ENCODE measurements around the gene JMJD1C. TPM values are rescaled to one million over a fixed set of nuclear protein-coding genes. Genes with fewer than 3 reads are reported as not detected.

The JMJD1C gene
- total and polyA plus RNA-seq, 4 experiments from 2014 or later, result 22.8 to 115 (median 84.5) TPM

DNA sequence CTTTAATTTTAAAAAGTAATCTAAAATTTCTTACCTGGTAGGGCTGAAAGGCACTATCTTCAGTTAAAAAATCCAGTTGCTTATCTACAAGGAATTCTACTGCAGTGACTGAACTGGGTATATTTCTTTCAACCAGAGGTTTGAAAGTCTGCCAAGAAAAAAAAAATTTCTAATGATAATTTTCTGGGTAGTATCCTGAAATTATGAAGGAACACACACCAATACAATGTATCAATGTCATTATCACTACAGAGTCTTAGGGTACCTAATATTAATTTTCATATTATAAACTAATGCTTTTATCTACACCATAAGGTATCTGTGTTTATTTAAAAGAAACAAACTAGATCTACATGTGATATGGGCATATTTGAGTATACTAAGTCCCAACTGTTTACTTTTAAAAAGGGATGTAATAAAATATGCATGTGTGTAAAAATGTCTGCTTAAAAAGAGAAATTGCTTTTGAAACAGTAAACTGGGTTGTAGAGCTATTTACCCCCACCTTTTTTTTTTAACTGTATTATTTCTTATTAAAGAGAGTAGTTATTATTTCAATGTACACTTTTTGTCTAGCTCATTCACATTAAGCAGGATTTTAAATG lies 201.1 kb downstream of the JMJD1C start:
- intact Hi-C loops (cut with micrococcal nuclease), result loop anchor here (5.0 kb wide), 3 partner anchors 123 to 882 kb away; partner anchors contain the start of gene EGR2
- Histone ChIP-seq H3K27me3 (ENCODE audit: insufficient read depth, low read length) (no peaks in the 10 kb centered on the region), H3K4me3 (ENCODE audit: low read length in 2 of 2) (peak overlapping the region; percentile 29 to 79), H3K27ac (ENCODE audit: low read depth, low read length) (peak overlapping the region; percentile 94), H3K4me1 (ENCODE audit: insufficient read depth, low read length) (peaks cover 59% of the 10 kb centered on the region), H3K9me3 (ENCODE audit: control insufficient read depth in 1 of 2, low read length in 2 of 2) (no peaks in the 10 kb centered on the region), H3K36me3 (ENCODE audit: insufficient read depth, low read length) (no peaks in the 10 kb centered on the region)
- H3K27me3 Mint-ChIP-seq, result no peaks in the 10 kb centered on the region
- H3K36me3 Mint-ChIP-seq, result peaks cover 20 to 52% of the 10 kb centered on the region in 2 donors
- ChIA-PET CTCF (ENCODE audit: partially characterized antibody) (interaction anchor here (1.3 to 2.8 kb wide), 3 partner anchors 48 to 364 kb away, joined by 4 to 14 read pairs (median 5); partner anchors contain the start of gene REEP3), POLR2A (ENCODE audit: partially characterized antibody) (interaction anchor here (0.7 to 7.5 kb wide), 5 partner anchors 9 to 257 kb away, joined by 4 to 58 read pairs (median 6); partner anchors contain the start of gene REEP3)
- H3K4me1 Mint-ChIP-seq, result peaks cover 21 to 43% (median 33%) of the 10 kb centered on the region in 4 donors
- H3K27ac Mint-ChIP-seq, result peak overlapping the region; percentile 85 to 98 (median 96)
- peak overlapping the region; percentile 83 to 100 (median 96) for H3K4me3 Mint-ChIP-seq
- no peaks in the 10 kb centered on the region for H3K9me3 Mint-ChIP-seq
- no peak for DNase-seq

DNA sequence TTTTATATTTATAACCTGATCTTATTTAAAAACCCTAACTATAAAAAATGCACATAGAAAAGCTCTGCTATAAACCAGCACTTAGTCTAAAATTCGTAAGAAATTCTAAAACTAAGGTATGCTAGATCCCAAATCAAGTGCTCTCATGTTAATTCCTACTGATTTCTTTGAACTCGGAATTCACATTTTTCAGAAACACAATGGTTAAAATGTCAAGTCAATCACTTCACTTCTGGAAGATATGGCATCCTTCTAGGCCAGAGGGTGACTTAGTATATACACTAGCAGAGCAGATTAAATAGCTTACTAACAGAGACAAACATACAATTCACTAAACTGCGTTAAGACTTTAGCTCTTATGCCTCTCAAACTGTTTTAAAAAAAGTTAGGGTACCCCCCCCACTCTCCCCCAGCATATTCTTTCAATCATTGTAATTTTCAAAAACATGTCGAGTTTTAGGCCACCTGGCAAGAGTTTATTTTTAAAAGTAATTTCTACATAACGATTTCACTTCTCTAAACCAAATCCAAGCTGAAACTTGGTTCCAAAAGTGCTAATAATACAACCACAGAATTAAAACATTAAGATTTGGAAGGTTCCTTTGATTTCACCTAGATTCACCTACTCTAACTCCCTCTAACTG lies 203.2 kb downstream of the JMJD1C start:
- CTCF ChIA-PET (ENCODE audit: partially characterized antibody), result interaction anchor here (0.8 to 2.6 kb wide), 4 partner anchors 37 to 458 kb away, joined by 3 to 9 read pairs (median 4); no protein-coding TSS in a partner anchor
- peaks cover 78% of the 10 kb centered on the region for H3K4me1 ChIP-seq (ENCODE audit: insufficient read depth, low read length)

DNA sequence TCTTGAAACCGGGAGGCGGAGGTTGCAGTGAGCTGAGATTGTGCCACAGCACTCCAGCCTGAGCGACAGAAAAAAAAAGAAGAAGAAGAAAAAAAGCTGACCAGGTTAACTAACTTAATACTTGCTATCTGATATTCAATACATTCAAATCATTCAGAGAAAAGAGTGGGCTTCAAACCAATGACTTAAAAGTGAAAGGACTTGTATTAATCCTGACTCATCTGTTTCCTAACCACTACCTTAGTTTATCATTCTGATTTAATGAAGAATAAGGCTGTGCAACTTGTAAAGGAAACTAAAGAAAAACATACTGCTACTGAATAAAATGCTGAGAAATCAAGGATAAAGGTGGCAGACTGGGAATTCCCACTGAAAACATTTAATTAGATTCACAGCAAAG lies 204.3 kb downstream of the JMJD1C start:
- no peaks in the 10 kb centered on the region for H3K9me3 ChIP-seq (ENCODE audit: control insufficient read depth in 1 of 2, low read length in 2 of 2)
- intact Hi-C loops (cut with micrococcal nuclease), result no loop called here
- CTCF ChIA-PET (ENCODE audit: partially characterized antibody), result interaction anchor here (2.6 kb wide), 1 partner anchor 368 kb away, joined by 9 read pairs; no protein-coding TSS in a partner anchor
- no peak overlapping the region for H3K4me3 ChIP-seq (ENCODE audit: low read length in 2 of 2)
- POLR2A ChIA-PET (ENCODE audit: partially characterized antibody), result interaction anchor here (0.6 kb wide), 1 partner anchor 253 kb away, joined by 3 read pairs; no protein-coding TSS in a partner anchor
- H3K4me1 ChIP-seq (ENCODE audit: insufficient read depth, low read length), result peaks cover 88% of the 10 kb centered on the region
- Mint-ChIP-seq H3K27ac (peak overlapping the region in 5 of 7 donors; percentile 36 to 74 (median 46)), H3K9me3 (no peaks in the 10 kb centered on the region), H3K4me3 (peak overlapping the region; percentile 45 to 80 (median 68)), H3K27me3 (no peaks in the 10 kb centered on the region), H3K36me3 (peaks cover 26 to 53% of the 10 kb centered on the region in 2 donors), H3K4me1 (peaks cover 46 to 71% (median 59%) of the 10 kb centered on the region in 4 donors)
- no peak for DNase-seq
- no peak overlapping the region for H3K27ac ChIP-seq (ENCODE audit: low read depth, low read length)
- no peaks in the 10 kb centered on the region for H3K27me3 ChIP-seq (ENCODE audit: insufficient read depth, low read length)
- H3K36me3 ChIP-seq (ENCODE audit: insufficient read depth, low read length), result no peaks in the 10 kb centered on the region

More for the DNA sequence above, 203.2 kb downstream of the JMJD1C start:
- Histone ChIP-seq H3K36me3 (ENCODE audit: insufficient read depth, low read length) (no peaks in the 10 kb centered on the region), H3K27ac (ENCODE audit: low read depth, low read length) (no peak overlapping the region), H3K4me3 (ENCODE audit: low read length in 2 of 2) (no peak overlapping the region), H3K9me3 (ENCODE audit: control insufficient read depth in 1 of 2, low read length in 2 of 2) (no peaks in the 10 kb centered on the region), H3K27me3 (ENCODE audit: insufficient read depth, low read length) (no peaks in the 10 kb centered on the region)
- Mint-ChIP-seq H3K27ac (peak overlapping the region in 4 of 7 donors; percentile 2 to 69 (median 39)), H3K4me1 (peaks cover 41 to 61% (median 51%) of the 10 kb centered on the region in 4 donors), H3K9me3 (no peaks in the 10 kb centered on the region), H3K36me3 (peaks cover 24 to 55% of the 10 kb centered on the region in 2 donors), H3K27me3 (no peaks in the 10 kb centered on the region), H3K4me3 (peak overlapping the region in 7 of 8 donors; percentile 18 to 78 (median 61))
- no peak for DNase-seq
- intact Hi-C loops (cut with micrococcal nuclease), result loop anchor here (1.0 kb wide), 1 partner anchor 8 kb away; no protein-coding TSS in a partner anchor
- POLR2A ChIA-PET (ENCODE audit: partially characterized antibody), result interaction anchor here (1.1 to 1.3 kb wide), 2 partner anchors 15 to 27 kb away, joined by 3 to 4 read pairs; no protein-coding TSS in a partner anchor

DNA sequence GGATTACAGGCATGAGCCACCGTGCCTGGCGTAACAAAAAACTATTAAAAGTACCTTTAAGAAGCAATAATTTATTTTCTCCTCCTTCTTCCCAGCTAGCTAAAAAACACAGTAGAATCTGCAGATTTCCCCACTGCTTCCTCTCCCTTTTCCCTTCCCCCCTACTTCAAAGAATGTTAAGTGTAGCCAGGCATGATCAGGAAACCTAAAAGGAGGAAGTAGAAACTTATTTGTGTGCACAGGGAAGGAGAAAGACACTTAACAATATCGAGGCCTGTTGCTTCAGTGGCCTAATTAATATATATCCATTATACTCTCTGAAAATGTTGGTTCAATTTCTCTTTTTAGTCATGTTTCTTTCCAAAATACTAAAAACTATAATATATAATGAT lies 204.9 kb downstream of the JMJD1C start:
- ChIA-PET POLR2A (ENCODE audit: partially characterized antibody) (interaction anchor here (6.0 kb wide), 1 partner anchor 7 kb away, joined by 50 read pairs; no protein-coding TSS in a partner anchor), CTCF (ENCODE audit: partially characterized antibody) (interaction anchor here (2.6 kb wide), 1 partner anchor 368 kb away, joined by 9 read pairs; no protein-coding TSS in a partner anchor)
- no peaks in the 10 kb centered on the region for H3K36me3 ChIP-seq (ENCODE audit: insufficient read depth, low read length)
- H3K27ac Mint-ChIP-seq, result peak overlapping the region in 3 of 7 donors; percentile 53 to 74 (median 57)
- H3K27me3 Mint-ChIP-seq, result no peaks in the 10 kb centered on the region
- peak overlapping the region in 6 of 8 donors; percentile 62 to 78 (median 72) for H3K4me3 Mint-ChIP-seq
- peaks cover 91% of the 10 kb centered on the region for H3K4me1 ChIP-seq (ENCODE audit: insufficient read depth, low read length)
- peaks cover 51 to 78% (median 64%) of the 10 kb centered on the region in 4 donors for H3K4me1 Mint-ChIP-seq
- H3K4me3 ChIP-seq (ENCODE audit: low read length in 2 of 2), result no peak overlapping the region
- peaks cover 28 to 54% of the 10 kb centered on the region in 2 donors for H3K36me3 Mint-ChIP-seq
- no peak for DNase-seq
- H3K9me3 ChIP-seq (ENCODE audit: control insufficient read depth in 1 of 2, low read length in 2 of 2), result no peaks in the 10 kb centered on the region
- intact Hi-C loops (cut with micrococcal nuclease), result no loop called here
- H3K27me3 ChIP-seq (ENCODE audit: insufficient read depth, low read length), result no peaks in the 10 kb centered on the region
- no peak overlapping the region for H3K27ac ChIP-seq (ENCODE audit: low read depth, low read length)
- H3K9me3 Mint-ChIP-seq, result no peaks in the 10 kb centered on the region

DNA sequence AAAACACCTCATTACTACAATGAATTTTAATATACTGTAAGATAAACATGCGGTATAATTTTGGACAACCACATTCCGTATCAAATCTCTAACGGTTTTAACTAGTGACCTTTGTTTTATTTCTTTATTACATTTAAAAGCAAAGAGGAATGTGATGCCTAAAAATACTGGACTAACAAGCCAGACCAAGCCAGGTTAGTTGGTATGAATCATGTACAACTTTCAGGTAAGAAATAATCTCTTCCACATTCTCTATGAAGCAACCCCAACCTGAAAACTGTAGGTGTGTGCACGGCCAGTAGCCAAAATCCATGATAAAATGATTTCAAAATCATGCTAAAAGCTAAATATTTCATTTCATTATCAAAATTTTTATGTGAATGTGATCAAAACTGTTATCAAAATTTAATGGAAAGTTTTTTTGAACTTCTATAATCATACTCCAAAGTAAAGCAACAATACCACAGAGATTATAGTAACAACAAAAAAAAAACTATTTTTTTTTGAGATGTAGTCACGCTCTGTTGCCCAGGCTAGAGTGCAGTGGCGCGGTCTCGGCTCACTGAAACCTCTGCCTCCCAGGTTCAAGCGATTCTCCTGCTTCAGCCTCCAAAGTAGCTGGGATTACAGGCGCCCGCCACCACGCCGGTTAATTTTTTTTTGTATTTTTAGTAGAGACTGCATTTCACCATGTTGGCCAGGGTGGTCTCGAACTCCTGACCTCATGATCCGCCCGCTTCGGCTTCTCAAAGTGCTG lies 205.5 kb downstream of the JMJD1C start:
- H3K4me3 Mint-ChIP-seq, result peak overlapping the region in 7 of 8 donors; percentile 20 to 78 (median 69)
- no peak for DNase-seq
- ChIA-PET POLR2A (ENCODE audit: partially characterized antibody) (interaction anchor here (0.6 to 6.0 kb wide), 3 partner anchors 8 to 171 kb away, joined by 3 to 50 read pairs (median 9); no protein-coding TSS in a partner anchor), CTCF (ENCODE audit: partially characterized antibody) (no interaction called here)
- peaks cover 92% of the 10 kb centered on the region for H3K4me1 ChIP-seq (ENCODE audit: insufficient read depth, low read length)
- H3K36me3 Mint-ChIP-seq, result peaks cover 28 to 51% of the 10 kb centered on the region in 2 donors
- peak overlapping the region in 1 of 7 donors; percentile 53 for H3K27ac Mint-ChIP-seq
- H3K4me3 ChIP-seq (ENCODE audit: low read length in 2 of 2), result no peak overlapping the region
- H3K9me3 ChIP-seq (ENCODE audit: control insufficient read depth in 1 of 2, low read length in 2 of 2), result no peaks in the 10 kb centered on the region
- H3K36me3 ChIP-seq (ENCODE audit: insufficient read depth, low read length), result no peaks in the 10 kb centered on the region
- no peak overlapping the region for H3K27ac ChIP-seq (ENCODE audit: low read depth, low read length)
- no peaks in the 10 kb centered on the region for H3K9me3 Mint-ChIP-seq
- no peaks in the 10 kb centered on the region for H3K27me3 ChIP-seq (ENCODE audit: insufficient read depth, low read length)
- no peaks in the 10 kb centered on the region for H3K27me3 Mint-ChIP-seq
- intact Hi-C loops (cut with micrococcal nuclease), result no loop called here
- peaks cover 52 to 84% (median 68%) of the 10 kb centered on the region in 4 donors for H3K4me1 Mint-ChIP-seq

DNA sequence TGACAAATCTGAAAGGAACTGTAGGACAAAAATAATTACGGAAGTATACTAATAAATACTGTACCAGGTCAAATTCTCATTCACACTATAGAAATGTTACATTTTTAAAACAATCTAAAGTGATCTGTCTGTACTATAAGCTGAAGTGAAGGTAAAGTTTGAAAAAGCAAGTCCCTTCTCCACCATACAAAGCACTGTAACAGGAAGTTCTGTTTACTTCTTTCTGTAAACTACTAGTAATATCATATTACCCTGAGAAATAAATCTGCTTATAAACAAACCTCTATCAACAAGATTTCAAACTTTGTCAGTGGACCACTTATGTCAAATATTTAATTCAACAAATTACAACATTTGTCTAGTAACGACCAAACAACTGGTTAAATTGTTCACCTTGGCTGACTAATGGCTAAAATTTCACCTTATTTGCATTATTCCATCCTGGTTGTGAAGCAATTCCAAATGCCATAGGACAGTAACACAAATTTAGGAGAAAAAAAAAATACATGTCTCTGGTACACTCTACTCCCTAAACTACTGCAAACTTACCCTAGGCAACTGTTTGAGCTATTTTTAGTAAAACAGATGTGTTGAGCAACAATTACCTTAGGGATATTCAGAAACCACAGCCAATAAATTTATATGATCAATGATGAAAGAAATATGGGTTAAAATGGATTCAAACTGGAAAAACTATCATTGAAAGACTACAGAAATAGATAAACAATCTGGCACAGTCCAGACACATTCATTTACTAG lies 206.7 kb downstream of the JMJD1C start:
- Mint-ChIP-seq H3K9me3 (no peaks in the 10 kb centered on the region), H3K36me3 (peaks cover 28 to 48% of the 10 kb centered on the region in 2 donors), H3K27ac (peak overlapping the region; percentile 5 to 49 (median 37)), H3K4me1 (peaks cover 56 to 93% (median 76%) of the 10 kb centered on the region in 4 donors), H3K4me3 (peak overlapping the region in 6 of 8 donors; percentile 64 to 78 (median 67)), H3K27me3 (no peaks in the 10 kb centered on the region)
- CTCF ChIA-PET (ENCODE audit: partially characterized antibody), result interaction anchor here (0.6 kb wide), 2 partner anchors 199 to 370 kb away, joined by 3 read pairs; no protein-coding TSS in a partner anchor
- POLR2A ChIA-PET (ENCODE audit: partially characterized antibody), result interaction anchor here (0.7 to 6.0 kb wide), 3 partner anchors 9 to 372 kb away, joined by 3 to 50 read pairs (median 9); no protein-coding TSS in a partner anchor
- Histone ChIP-seq H3K27ac (ENCODE audit: low read depth, low read length) (no peak overlapping the region), H3K4me1 (ENCODE audit: insufficient read depth, low read length) (peaks cover 96% of the 10 kb centered on the region), H3K27me3 (ENCODE audit: insufficient read depth, low read length) (no peaks in the 10 kb centered on the region), H3K9me3 (ENCODE audit: control insufficient read depth in 1 of 2, low read length in 2 of 2) (no peaks in the 10 kb centered on the region), H3K36me3 (ENCODE audit: insufficient read depth, low read length) (no peaks in the 10 kb centered on the region), H3K4me3 (ENCODE audit: low read length in 2 of 2) (peak overlapping the region in 1 of 2 donors; percentile 13)
- intact Hi-C loops (cut with micrococcal nuclease), result loop anchor here (2.0 kb wide), 1 partner anchor 16 kb away; no protein-coding TSS in a partner anchor
- no peak for DNase-seq

Measured in CD4-positive, alpha-beta memory T cell (primary cell).